Inflammatory macrophage treated with lipopolysaccharide for 1 hour (primary cell): Measurements from ENCODE around the gene ODAM.
"Not testable (repeated sequence)": the region's sequence is repeated elsewhere in the genome, so short reads cannot be mapped to it uniquely, and the experiment has no call there.

Experiments
- DNase-seq, 2 donors: peaks; one replicate each; pipeline ENCODE4 v3.0.0-alpha.2; 2020 to 2022

Gene ODAM

GRCh38 chr4:70195425-70195824 lies at the start of gene ODAM:
Gene ODAM, plus strand, starts transcription at chr4:70195725. Its CDS starts 819 bp downstream, at chr4:70196544.
- DNase-seq, result no peak

- DNase-seq, result no peak
Measured at GRCh38 chr4:70151271-70151670, 44.3 kb upstream of the ODAM start.

- no peak for DNase-seq
Measured at GRCh38 chr4:70152088-70152487, 43.4 kb upstream of the ODAM start.

- DNase-seq, result no peak
Measured at GRCh38 chr4:70153937-70154336, 41.6 kb upstream of the ODAM start, which contains the start of gene PRR27. Gene PRR27, plus strand, starts transcription at chr4:70154237. Its CDS starts 139 bp downstream, at chr4:70154376.

- DNase-seq, result no peak
Measured at GRCh38 chr4:70158576-70158975, 36.9 kb upstream of the ODAM start.

- no peak for DNase-seq
Measured at GRCh38 chr4:70177090-70177489, 18.4 kb upstream of the ODAM start.

GRCh38 chr4:70178075-70178660 lies 17.4 kb upstream of the ODAM start:
- DNase-seq, result no peak

- DNase-seq, result no peak
Measured at GRCh38 chr4:70179811-70180210, 15.7 kb upstream of the ODAM start.

GRCh38 chr4:70181864-70182263 lies 13.7 kb upstream of the ODAM start:
- DNase-seq, result no peak

GRCh38 chr4:70182517-70183167 lies 12.9 kb upstream of the ODAM start:
- DNase-seq, result no peak

- peak; percentile 5 to 34 for DNase-seq
Measured at GRCh38 chr4:70183168-70183939, 12.2 kb upstream of the ODAM start.

- no peak for DNase-seq
Measured at GRCh38 chr4:70183940-70184246, 11.6 kb upstream of the ODAM start.

GRCh38 chr4:70187216-70187615 lies 8.3 kb upstream of the ODAM start:
- no peak for DNase-seq

- DNase-seq, result no peak
Measured at GRCh38 chr4:70190579-70190978, 4.9 kb upstream of the ODAM start.

- DNase-seq, result no peak
Measured at GRCh38 chr4:70191647-70192046, 3.9 kb upstream of the ODAM start.

GRCh38 chr4:70192895-70193294 lies 2.6 kb upstream of the ODAM start:
- no peak for DNase-seq

GRCh38 chr4:70196857-70197256 lies 1.3 kb downstream of the ODAM start:
- no peak for DNase-seq

- DNase-seq, result no peak
Measured at GRCh38 chr4:70197842-70198241, 2.3 kb downstream of the ODAM start.

GRCh38 chr4:70203601-70204000 lies 8.1 kb downstream of the ODAM start:
- DNase-seq, result no peak

GRCh38 chr4:70212752-70213151 lies 17.2 kb downstream of the ODAM start:
- not testable (repeated sequence) for DNase-seq

- not testable (repeated sequence) for DNase-seq
Measured at GRCh38 chr4:70216109-70216508, 20.6 kb downstream of the ODAM start.

GRCh38 chr4:70216550-70216949 lies 21.0 kb downstream of the ODAM start:
- DNase-seq, result not testable (repeated sequence)

GRCh38 chr4:70221389-70221788 lies 25.9 kb downstream of the ODAM start:
- not testable (repeated sequence) for DNase-seq

GRCh38 chr4:70221818-70222217 lies 26.3 kb downstream of the ODAM start:
- DNase-seq, result not testable (repeated sequence)
